GM23338 (cell line): ENCODE measurements around the gene COX20.
"Not testable (repeated sequence)": the region's sequence is repeated elsewhere in the genome, so short reads cannot be mapped to it uniquely, and the experiment has no call there.

Experiments used
- CREB1 ChIP-seq: fragments of 250-450 bp; sonication (Bioruptor Pico); IDR thresholded peaks from 2 replicates; pipeline ENCODE4 v1.5.0; 2020; ENCODE audit warnings: low read depth, mild to moderate bottlenecking, moderate library complexity
- CTCF ChIP-seq, 2 experiments: fragments of 200-600 bp in 1 of 2; sonication (generic) in 1 of 2; conservative IDR thresholded peaks; 2 replicates each; pipeline versions ENCODE4 v1.5.1 to v1.6.1; 2016 to 2017; ENCODE audit warnings: antibody characterized with exemption in 2 of 2, low read depth in 2 of 2, mild to moderate bottlenecking in 2 of 2, moderate library complexity in 1 of 2
- EZH2 ChIP-seq: fragments of 200-600 bp; sonication (generic); IDR thresholded peaks from one replicate; pipeline ENCODE4 v1.8.0; 2017; ENCODE audit warnings: antibody characterized with exemption, mild to moderate bottlenecking, low read depth; ENCODE audit not compliant: unreplicated experiment
- JUNB ChIP-seq: IDR thresholded peaks from one replicate; pipeline ENCODE4 v1.6.1; 2016; ENCODE audit warnings: antibody characterized with exemption; ENCODE audit not compliant: unreplicated experiment
- NANOG ChIP-seq: IDR thresholded peaks from 2 replicates; pipeline ENCODE4 v1.6.1; 2016; ENCODE audit warnings: antibody characterized with exemption, borderline replicate concordance
- POLR2AphosphoS5 ChIP-seq: IDR thresholded peaks from 2 replicates; pipeline ENCODE4 v1.6.1; 2016; ENCODE audit warnings: antibody characterized with exemption, low read depth
- ZNF114 ChIP-seq: fragments of 250-450 bp; sonication (Bioruptor Pico); IDR thresholded peaks from 2 replicates; pipeline ENCODE4 v1.5.0; 2020; ENCODE audit warnings: mild to moderate bottlenecking, moderate library complexity
- TF ChIP-seq, protein P1 (sequence below): IDR thresholded peaks from one replicate; pipeline ENCODE4 v1.6.1; 2018; ENCODE audit warnings: antibody characterized with exemption; ENCODE audit not compliant: unreplicated experiment

GRCh38 chr1:244794516-244794915, 40.9 kb upstream of the COX20 start:
- not testable (repeated sequence) for TF ChIP-seq CTCF (conservative IDR thresholded peaks at IDR 0.05; ENCODE audit: low read depth in 2 of 2); POLR2AphosphoS5; EZH2; ZNF114 (CRISPR knock-in tag); NANOG; CREB1; JUNB
- TF ChIP-seq, protein P1, sequence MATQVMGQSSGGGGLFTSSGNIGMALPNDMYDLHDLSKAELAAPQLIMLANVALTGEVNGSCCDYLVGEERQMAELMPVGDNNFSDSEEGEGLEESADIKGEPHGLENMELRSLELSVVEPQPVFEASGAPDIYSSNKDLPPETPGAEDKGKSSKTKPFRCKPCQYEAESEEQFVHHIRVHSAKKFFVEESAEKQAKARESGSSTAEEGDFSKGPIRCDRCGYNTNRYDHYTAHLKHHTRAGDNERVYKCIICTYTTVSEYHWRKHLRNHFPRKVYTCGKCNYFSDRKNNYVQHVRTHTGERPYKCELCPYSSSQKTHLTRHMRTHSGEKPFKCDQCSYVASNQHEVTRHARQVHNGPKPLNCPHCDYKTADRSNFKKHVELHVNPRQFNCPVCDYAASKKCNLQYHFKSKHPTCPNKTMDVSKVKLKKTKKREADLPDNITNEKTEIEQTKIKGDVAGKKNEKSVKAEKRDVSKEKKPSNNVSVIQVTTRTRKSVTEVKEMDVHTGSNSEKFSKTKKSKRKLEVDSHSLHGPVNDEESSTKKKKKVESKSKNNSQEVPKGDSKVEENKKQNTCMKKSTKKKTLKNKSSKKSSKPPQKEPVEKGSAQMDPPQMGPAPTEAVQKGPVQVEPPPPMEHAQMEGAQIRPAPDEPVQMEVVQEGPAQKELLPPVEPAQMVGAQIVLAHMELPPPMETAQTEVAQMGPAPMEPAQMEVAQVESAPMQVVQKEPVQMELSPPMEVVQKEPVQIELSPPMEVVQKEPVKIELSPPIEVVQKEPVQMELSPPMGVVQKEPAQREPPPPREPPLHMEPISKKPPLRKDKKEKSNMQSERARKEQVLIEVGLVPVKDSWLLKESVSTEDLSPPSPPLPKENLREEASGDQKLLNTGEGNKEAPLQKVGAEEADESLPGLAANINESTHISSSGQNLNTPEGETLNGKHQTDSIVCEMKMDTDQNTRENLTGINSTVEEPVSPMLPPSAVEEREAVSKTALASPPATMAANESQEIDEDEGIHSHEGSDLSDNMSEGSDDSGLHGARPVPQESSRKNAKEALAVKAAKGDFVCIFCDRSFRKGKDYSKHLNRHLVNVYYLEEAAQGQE, result not testable (repeated sequence)
